Fibroblast of mammary gland (primary cell): ENCODE results near the gene TESPA1.
A peak's percentile ranks its signal among the peaks of the same experiment; 100 is the strongest.

ENCODE experiments used
- DNase-seq: peaks from one replicate; pipeline ENCODE4 v3.0.0-alpha.2; 2010; ENCODE audit warnings: low read depth
- H3K4me3 ChIP-seq: 2 replicates; pipeline ENCODE4 v1.5.1; 2011; ENCODE audit warnings: low read depth, mild to moderate bottlenecking, low read length, moderate library complexity; ENCODE audit not compliant: control insufficient read depth
- TF ChIP-seq, protein P1 (sequence below): conservative IDR thresholded peaks from 2 replicates; pipeline ENCODE4 v1.5.1; 2011; ENCODE audit warnings: low read depth, low read length, inconsistent platforms; ENCODE audit not compliant: control insufficient read depth, insufficient read depth

Gene TESPA1

DNA sequence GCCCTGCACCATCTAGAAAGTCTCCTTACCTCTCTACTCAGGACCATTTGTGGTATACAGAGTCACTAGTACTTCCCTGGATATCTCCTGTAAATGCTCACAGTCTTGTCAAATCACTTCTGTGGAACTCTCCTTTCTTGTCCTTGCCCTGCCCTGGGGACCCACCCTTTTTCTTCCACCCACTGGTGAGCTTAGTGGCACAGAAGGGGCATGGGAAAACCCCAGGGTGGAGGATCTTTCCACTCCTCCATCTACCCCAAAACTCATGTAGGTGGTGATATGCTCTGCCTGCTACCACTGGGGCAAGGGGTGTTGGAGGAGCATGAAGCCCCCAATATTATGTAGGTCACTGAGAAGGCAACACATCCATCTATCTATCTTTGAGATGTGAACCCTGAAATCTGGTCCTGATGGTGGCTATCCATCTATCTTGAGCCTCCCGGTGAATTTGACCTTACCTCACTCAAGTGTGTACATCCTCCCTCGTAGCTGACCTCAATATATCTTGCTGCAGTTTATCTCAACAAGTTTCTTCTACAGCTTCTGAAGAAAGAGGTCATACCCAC is 943 bp downstream of the TESPA1 start:
- H3K4me3 ChIP-seq: no peak overlapping the region
- TF ChIP-seq, protein P1, sequence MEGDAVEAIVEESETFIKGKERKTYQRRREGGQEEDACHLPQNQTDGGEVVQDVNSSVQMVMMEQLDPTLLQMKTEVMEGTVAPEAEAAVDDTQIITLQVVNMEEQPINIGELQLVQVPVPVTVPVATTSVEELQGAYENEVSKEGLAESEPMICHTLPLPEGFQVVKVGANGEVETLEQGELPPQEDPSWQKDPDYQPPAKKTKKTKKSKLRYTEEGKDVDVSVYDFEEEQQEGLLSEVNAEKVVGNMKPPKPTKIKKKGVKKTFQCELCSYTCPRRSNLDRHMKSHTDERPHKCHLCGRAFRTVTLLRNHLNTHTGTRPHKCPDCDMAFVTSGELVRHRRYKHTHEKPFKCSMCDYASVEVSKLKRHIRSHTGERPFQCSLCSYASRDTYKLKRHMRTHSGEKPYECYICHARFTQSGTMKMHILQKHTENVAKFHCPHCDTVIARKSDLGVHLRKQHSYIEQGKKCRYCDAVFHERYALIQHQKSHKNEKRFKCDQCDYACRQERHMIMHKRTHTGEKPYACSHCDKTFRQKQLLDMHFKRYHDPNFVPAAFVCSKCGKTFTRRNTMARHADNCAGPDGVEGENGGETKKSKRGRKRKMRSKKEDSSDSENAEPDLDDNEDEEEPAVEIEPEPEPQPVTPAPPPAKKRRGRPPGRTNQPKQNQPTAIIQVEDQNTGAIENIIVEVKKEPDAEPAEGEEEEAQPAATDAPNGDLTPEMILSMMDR: no peak
- no peak for DNase-seq

DNA sequence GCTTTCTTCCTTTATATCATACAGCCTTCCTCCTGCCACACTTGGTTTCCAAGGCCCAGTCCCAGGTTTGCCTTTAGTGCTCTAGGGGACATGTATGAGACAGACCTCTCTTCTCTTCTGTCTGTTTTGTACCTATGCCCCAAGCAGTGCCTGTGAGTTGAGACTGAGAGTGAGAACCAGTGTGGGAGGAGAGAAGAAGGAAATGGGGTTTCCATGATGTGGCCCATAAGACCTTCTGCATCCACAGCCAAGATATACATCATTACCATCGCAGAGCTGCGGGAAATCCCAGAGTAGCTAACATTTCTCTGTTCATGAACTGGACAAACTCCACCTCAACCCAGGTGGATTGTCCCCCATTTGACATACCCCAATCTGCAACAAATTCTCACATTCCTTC is 2.8 kb downstream of the TESPA1 start:
- no peak for DNase-seq
- no peak overlapping the region for H3K4me3 ChIP-seq
- TF ChIP-seq, protein P1: no peak

DNA sequence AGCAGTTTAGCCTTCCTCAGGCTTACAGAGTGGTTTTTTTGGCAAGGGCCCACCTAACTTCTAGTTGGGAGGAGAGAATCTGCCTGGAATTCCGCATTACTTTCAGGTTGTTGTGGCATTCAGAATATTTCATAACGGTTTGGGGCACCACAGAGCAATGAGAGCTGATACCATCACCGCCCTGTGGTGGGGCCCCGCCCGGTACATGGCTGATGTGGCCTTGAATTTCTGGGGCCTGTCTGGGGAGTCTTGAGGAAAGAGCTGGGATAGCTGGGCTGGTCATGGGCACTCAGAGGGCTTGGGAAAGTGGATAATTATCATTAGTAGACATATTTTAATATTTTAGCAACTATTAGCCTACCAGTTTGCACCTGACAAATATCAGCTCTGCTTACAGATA is 4.2 kb downstream of the TESPA1 start:
- no peak for DNase-seq
- no peak overlapping the region for H3K4me3 ChIP-seq

DNA sequence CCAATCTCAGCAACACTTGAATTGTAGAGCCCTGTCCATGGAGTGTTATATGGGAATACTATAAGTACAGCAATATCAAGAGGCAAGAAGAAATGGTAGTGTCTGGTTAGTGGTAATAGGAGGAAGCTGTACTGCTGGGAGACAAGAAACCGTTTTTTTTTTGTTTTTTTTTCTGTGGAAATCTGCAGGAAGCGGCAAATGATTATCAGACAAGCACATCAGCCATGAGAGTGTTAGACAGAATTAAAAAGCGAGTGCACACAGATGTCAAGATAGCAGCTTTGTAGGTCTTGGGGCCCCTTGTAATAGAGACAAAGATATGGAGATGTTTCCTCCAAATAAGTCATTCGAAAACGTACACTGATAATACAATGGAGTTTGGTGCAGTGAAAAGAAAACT is 6.7 kb downstream of the TESPA1 start:
- no peak for DNase-seq
- TF ChIP-seq, protein P1: no peak
- no peak overlapping the region for H3K4me3 ChIP-seq

More for the DNA sequence above, 4.2 kb downstream of the TESPA1 start:
- TF ChIP-seq, protein P1: no peak

DNA sequence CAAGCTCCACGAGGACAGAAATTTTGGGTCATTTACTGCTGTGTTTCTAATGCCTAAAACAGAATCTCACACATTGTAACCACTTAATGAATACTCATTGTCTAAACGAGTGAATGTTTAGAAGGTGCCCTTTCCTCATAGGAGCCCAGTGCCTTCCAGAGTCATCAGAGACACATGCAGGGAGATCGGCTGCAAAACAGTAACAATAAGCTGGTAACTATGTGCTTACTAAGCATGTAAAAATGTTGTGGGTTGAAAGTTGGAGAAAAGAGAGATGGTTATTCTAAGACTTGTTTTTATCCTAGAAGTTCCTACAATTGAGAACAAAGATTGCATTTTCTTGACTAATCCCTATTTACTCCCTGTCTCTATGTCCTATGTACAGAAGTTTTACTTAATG is 7.4 kb downstream of the TESPA1 start:
- H3K4me3 ChIP-seq: no peak overlapping the region
- TF ChIP-seq, protein P1: no peak
- DNase-seq: peak; percentile 69

DNA sequence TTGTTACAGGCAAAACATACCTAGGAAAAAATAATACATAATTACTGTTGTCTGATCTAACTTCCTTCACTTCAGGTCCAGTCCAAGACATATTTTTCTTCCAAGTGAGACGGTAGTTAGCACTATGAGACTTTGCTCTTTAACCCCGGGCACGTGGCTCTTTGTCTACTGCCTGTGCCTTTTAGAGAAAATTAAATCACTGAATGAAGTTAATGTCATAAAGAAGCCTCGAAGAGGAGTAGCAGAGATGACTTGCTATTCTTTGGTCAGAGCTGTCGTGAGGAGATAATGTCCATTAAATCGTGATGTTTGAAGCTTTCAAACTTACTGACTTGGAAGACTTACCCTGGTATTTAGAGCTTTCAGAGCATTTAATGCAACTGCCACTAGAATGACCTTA is 8.7 kb downstream of the TESPA1 start:
- DNase-seq: no peak
- no peak overlapping the region for H3K4me3 ChIP-seq
- TF ChIP-seq, protein P1: no peak

DNA sequence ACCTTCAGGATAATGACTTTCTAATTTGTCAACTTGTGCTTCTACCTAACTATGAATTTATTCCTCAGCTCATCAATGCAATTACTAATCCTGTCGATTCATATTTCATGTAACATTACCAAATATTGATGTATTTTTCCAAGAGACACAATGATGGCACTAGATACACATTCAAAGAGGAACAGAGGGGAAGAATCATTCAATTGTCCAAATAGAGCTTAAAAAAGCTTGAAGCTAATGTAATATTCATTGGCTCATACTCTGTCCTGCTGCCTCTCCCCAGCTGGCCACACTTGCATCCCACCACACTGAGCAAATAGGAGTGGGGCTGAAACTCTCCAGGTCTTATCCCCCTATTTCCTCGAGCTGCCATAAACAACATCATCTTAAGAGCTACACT is 9.3 kb downstream of the TESPA1 start:
- H3K4me3 ChIP-seq: no peak overlapping the region
- TF ChIP-seq, protein P1: no peak
- no peak for DNase-seq
